Stimulated activated naive CD8-positive, alpha-beta T cell treated with anti-CD3 and anti-CD28 coated beads, Interleukin-15, Interleukin-2, amounts not matched to agents 100 U/mL and 50 U/mL, for 24 hours (primary cell): Measurements from ENCODE around the gene TRAM2.

Experiments
- ATAC-seq: fragments of 150-1000 bp; cut with Tn5 transposase; one replicate; pipeline ENCODE4 v1.10.0; 2021
- DNase-seq: peaks from one replicate; pipeline ENCODE4 v3.0.0; 2021

The TRAM2 gene

GRCh38 chr6:52509281-52510212 lies 67.3 kb downstream of the TRAM2 start:
- no peak for DNase-seq
- ATAC-seq: no peak

GRCh38 chr6:52508261-52508739 lies 68.6 kb downstream of the TRAM2 start:
- ATAC-seq (no peak), DNase-seq (no peak)

GRCh38 chr6:52507557-52508260 lies 69.2 kb downstream of the TRAM2 start:
- ATAC-seq: no peak

GRCh38 chr6:52506476-52506875 lies 70.4 kb downstream of the TRAM2 start:
- ATAC-seq: no peak
- no peak for DNase-seq

More at GRCh38 chr6:52507557-52508260, 69.2 kb downstream of the TRAM2 start:
- no peak for DNase-seq

- DNase-seq (peak; percentile 7), ATAC-seq (no peak)
These were observed 71.0 kb downstream of the TRAM2 start for GRCh38 chr6:52505726-52506409.

- DNase-seq: no peak
- ATAC-seq: no peak
These were observed 72.1 kb downstream of the TRAM2 start for GRCh38 chr6:52504782-52505136.

- ATAC-seq: peak; percentile 15
These were observed 72.7 kb downstream of the TRAM2 start for GRCh38 chr6:52503851-52504781.

GRCh38 chr6:52503323-52503747 lies 73.5 kb downstream of the TRAM2 start:
- ATAC-seq (no peak), DNase-seq (no peak)

More at GRCh38 chr6:52503851-52504781, 72.7 kb downstream of the TRAM2 start:
- no peak for DNase-seq

GRCh38 chr6:52502306-52503029 lies 74.4 kb downstream of the TRAM2 start:
- ATAC-seq: no peak

GRCh38 chr6:52500238-52501129 lies 76.4 kb downstream of the TRAM2 start:
- ATAC-seq: no peak
- no peak for DNase-seq

More at GRCh38 chr6:52502306-52503029, 74.4 kb downstream of the TRAM2 start:
- DNase-seq: no peak

- ATAC-seq (no peak), DNase-seq (no peak)
These were observed 77.1 kb downstream of the TRAM2 start for GRCh38 chr6:52499681-52500236.

- DNase-seq (no peak), ATAC-seq (no peak)
These were observed 77.8 kb downstream of the TRAM2 start for GRCh38 chr6:52499026-52499425.

- DNase-seq: no peak
- no peak for ATAC-seq
These were observed 78.3 kb downstream of the TRAM2 start for GRCh38 chr6:52498538-52499017.

GRCh38 chr6:52497652-52498408 lies 79.0 kb downstream of the TRAM2 start:
- ATAC-seq: no peak
- no peak for DNase-seq

GRCh38 chr6:52496631-52497030 lies 80.2 kb downstream of the TRAM2 start:
- no peak for ATAC-seq
- DNase-seq: no peak

GRCh38 chr6:52495922-52496321 lies 80.9 kb downstream of the TRAM2 start:
- DNase-seq: no peak

GRCh38 chr6:52494298-52495072 lies 82.4 kb downstream of the TRAM2 start:
- no peak for DNase-seq
- no peak for ATAC-seq

More at GRCh38 chr6:52495922-52496321, 80.9 kb downstream of the TRAM2 start:
- ATAC-seq: no peak
